ENCODE results near the gene FGF4.

FGF4 gene

DNA sequence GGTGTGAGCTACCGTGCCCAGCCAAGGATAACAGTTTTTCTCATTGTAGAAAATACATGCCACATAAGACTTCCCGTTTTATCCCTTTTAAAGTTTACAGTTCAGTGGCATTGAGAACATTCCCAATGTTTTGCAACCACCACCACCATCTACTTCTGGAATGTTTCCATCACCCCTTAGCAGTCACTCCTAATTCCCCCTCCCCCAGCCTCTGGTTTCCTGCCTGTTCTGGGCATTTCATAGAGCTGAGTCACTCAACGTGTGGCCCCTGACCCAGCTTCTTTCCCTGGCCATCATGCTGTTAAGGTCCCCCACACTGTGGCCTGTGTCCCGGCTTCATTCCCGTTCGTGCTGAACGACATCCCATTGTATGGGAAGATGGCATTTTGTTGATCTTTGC lies 30.7 kb downstream of the FGF4 start:
- no peak for TF ChIP-seq EZH2phosphoT487 (conservative IDR thresholded peaks at IDR 0.05; ENCODE audit: low read length)
- TF ChIP-seq, protein P1, sequence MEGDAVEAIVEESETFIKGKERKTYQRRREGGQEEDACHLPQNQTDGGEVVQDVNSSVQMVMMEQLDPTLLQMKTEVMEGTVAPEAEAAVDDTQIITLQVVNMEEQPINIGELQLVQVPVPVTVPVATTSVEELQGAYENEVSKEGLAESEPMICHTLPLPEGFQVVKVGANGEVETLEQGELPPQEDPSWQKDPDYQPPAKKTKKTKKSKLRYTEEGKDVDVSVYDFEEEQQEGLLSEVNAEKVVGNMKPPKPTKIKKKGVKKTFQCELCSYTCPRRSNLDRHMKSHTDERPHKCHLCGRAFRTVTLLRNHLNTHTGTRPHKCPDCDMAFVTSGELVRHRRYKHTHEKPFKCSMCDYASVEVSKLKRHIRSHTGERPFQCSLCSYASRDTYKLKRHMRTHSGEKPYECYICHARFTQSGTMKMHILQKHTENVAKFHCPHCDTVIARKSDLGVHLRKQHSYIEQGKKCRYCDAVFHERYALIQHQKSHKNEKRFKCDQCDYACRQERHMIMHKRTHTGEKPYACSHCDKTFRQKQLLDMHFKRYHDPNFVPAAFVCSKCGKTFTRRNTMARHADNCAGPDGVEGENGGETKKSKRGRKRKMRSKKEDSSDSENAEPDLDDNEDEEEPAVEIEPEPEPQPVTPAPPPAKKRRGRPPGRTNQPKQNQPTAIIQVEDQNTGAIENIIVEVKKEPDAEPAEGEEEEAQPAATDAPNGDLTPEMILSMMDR (IDR thresholded peaks at IDR 0.05; ENCODE audit: insufficient read depth, low read length, poor library complexity, severe bottlenecking): no peak
- H3K27me3 ChIP-seq (ENCODE audit: low read length): no peaks in the 10 kb centered on the region
- H3K79me2 ChIP-seq (ENCODE audit: insufficient read depth, low read length): no peaks in the 10 kb centered on the region
- H3K9me2 ChIP-seq (replicated peaks; ENCODE audit: insufficient read depth, low read length): no peaks in the 10 kb centered on the region
- no peaks in the 10 kb centered on the region for H4K20me1 ChIP-seq (ENCODE audit: low read depth, low read length)
- no peaks in the 10 kb centered on the region for H3K9me3 ChIP-seq (ENCODE audit: insufficient read depth, low read length)
- no peak overlapping the region for H2AFZ ChIP-seq (ENCODE audit: low read depth, low read length, severe bottlenecking)
- no peaks in the 10 kb centered on the region for H3F3A ChIP-seq (ENCODE audit: insufficient read depth)
- H3K4me3 ChIP-seq (ENCODE audit: insufficient read depth, low read length, poor library complexity, severe bottlenecking): no peak overlapping the region
- H3K27ac ChIP-seq (ENCODE audit: low read depth, low read length): no peak overlapping the region
- no peaks in the 10 kb centered on the region for H3K36me3 ChIP-seq (ENCODE audit: low read length)
- no peak overlapping the region for H3K9ac ChIP-seq (ENCODE audit: low read length)
- H3K4me2 ChIP-seq (ENCODE audit: low read depth, low read length, poor library complexity, severe bottlenecking): no peak overlapping the region

DNA sequence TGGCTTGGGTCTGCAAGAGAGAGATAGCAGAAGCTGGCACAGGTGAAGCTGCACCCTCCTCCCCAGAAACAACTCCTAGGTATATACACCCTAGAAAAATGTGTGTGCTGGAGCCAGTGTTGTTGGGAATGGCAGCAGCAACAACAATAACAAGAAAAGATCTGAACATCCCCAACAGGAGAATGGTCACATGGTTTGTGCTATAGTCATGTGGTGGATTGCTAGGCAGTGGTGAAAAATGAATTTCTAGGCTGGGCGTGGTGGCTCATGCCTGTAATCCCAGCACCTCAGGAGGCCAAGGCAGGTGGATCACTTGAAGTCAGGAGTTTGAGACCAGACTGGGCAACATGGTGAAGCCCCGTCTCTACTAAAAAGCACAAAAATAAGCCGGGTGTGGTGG lies 40.3 kb downstream of the FGF4 start:
- H3K4me2 ChIP-seq (ENCODE audit: low read depth, low read length, poor library complexity, severe bottlenecking): no peak overlapping the region
- no peak overlapping the region for H3K9ac ChIP-seq (ENCODE audit: low read length)
- no peak overlapping the region for H3K27ac ChIP-seq (ENCODE audit: low read depth, low read length)
- H3K27me3 ChIP-seq (ENCODE audit: low read length): no peaks in the 10 kb centered on the region
- TF ChIP-seq, protein P1 (IDR thresholded peaks at IDR 0.05; ENCODE audit: insufficient read depth, low read length, poor library complexity, severe bottlenecking): no peak
- TF ChIP-seq EZH2phosphoT487 (conservative IDR thresholded peaks at IDR 0.05; ENCODE audit: low read length): no peak
- no peaks in the 10 kb centered on the region for H3K79me2 ChIP-seq (ENCODE audit: insufficient read depth, low read length)
- H3K4me3 ChIP-seq (ENCODE audit: insufficient read depth, low read length, poor library complexity, severe bottlenecking): no peak overlapping the region
- no peak overlapping the region for H2AFZ ChIP-seq (ENCODE audit: low read depth, low read length, severe bottlenecking)
- H3K36me3 ChIP-seq (ENCODE audit: low read length): no peaks in the 10 kb centered on the region
- H3K9me3 ChIP-seq (ENCODE audit: insufficient read depth, low read length): no peaks in the 10 kb centered on the region
- H3F3A ChIP-seq (ENCODE audit: insufficient read depth): no peaks in the 10 kb centered on the region
- H4K20me1 ChIP-seq (ENCODE audit: low read depth, low read length): no peaks in the 10 kb centered on the region
- H3K9me2 ChIP-seq (replicated peaks; ENCODE audit: insufficient read depth, low read length): no peaks in the 10 kb centered on the region

DNA sequence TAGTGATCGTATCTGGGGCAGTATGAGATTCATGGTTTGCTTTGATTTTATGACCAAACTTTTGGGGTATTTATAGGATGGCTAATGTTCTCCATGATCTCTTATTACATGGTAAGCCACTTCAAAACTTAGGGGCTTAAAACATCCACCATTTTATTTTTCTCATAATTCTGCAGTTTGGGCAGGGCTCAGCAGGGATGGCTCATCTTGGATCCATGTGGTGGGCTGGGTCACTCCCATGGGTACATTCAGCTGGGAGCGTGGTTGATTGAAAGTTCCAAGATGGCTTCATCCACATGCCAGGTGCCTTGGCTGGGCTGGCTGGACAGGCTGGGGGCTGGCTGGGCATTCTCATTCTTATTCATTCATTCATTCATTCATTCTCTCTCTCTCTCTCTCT lies 40.8 kb downstream of the FGF4 start:
- Histone ChIP-seq H4K20me1 (ENCODE audit: low read depth, low read length) (no peaks in the 10 kb centered on the region), H3F3A (ENCODE audit: insufficient read depth) (no peaks in the 10 kb centered on the region), H3K9me2 (replicated peaks; ENCODE audit: insufficient read depth, low read length) (no peaks in the 10 kb centered on the region), H2AFZ (ENCODE audit: low read depth, low read length, severe bottlenecking) (no peak overlapping the region), H3K4me3 (ENCODE audit: insufficient read depth, low read length, poor library complexity, severe bottlenecking) (no peak overlapping the region), H3K36me3 (ENCODE audit: low read length) (no peaks in the 10 kb centered on the region), H3K9ac (ENCODE audit: low read length) (no peak overlapping the region), H3K27me3 (ENCODE audit: low read length) (no peaks in the 10 kb centered on the region), H3K4me2 (ENCODE audit: low read depth, low read length, poor library complexity, severe bottlenecking) (no peak overlapping the region), H3K9me3 (ENCODE audit: insufficient read depth, low read length) (no peaks in the 10 kb centered on the region), H3K27ac (ENCODE audit: low read depth, low read length) (no peak overlapping the region), H3K79me2 (ENCODE audit: insufficient read depth, low read length) (no peaks in the 10 kb centered on the region)
- no peak for TF ChIP-seq EZH2phosphoT487 (conservative IDR thresholded peaks at IDR 0.05; ENCODE audit: low read length)
- TF ChIP-seq, protein P1 (IDR thresholded peaks at IDR 0.05; ENCODE audit: insufficient read depth, low read length, poor library complexity, severe bottlenecking): no peak

Measured in SU-DHL-6 (cell line).